ENCODE results near the gene MAB21L1.

DNA sequence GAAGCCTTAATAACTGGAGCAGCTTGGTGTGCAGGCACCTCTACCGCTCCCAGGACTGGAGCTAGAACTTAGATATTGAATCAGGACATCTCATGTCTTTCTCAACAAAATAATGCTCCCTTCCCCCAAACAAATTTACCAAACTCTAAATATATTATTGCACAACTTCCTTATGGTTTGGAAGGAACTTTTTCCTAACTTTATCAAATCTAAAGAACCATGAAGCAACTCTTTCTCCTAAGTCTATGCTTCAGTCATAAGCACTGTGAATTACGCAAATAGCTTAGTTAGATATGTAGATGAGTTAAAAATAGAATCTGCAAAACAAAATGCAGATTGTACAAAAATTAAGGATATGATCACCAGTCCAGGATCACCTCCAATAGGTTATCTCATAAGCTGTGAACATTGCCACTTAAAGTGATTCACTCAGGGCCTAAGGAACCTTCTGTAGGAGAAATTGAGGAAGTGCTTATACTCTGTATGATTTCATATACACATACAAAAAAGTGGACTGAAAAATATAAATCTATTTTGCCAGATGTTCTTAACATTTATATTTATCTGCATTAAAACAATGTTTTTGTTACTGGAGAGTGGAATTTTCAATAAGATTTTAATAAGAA, 20.4 kb upstream of the MAB21L1 start:
- no peak for TF ChIP-seq POLR2AphosphoS5 (IDR thresholded peaks at IDR 0.05)
- TF ChIP-seq, protein P1, sequence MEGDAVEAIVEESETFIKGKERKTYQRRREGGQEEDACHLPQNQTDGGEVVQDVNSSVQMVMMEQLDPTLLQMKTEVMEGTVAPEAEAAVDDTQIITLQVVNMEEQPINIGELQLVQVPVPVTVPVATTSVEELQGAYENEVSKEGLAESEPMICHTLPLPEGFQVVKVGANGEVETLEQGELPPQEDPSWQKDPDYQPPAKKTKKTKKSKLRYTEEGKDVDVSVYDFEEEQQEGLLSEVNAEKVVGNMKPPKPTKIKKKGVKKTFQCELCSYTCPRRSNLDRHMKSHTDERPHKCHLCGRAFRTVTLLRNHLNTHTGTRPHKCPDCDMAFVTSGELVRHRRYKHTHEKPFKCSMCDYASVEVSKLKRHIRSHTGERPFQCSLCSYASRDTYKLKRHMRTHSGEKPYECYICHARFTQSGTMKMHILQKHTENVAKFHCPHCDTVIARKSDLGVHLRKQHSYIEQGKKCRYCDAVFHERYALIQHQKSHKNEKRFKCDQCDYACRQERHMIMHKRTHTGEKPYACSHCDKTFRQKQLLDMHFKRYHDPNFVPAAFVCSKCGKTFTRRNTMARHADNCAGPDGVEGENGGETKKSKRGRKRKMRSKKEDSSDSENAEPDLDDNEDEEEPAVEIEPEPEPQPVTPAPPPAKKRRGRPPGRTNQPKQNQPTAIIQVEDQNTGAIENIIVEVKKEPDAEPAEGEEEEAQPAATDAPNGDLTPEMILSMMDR (IDR thresholded peaks at IDR 0.05), result no peak
- no peak for TF ChIP-seq POLR2A (IDR thresholded peaks at IDR 0.05)
- no peak for TF ChIP-seq EP300 (IDR thresholded peaks at IDR 0.05)
